WTC11 (cell line): Measurements from ENCODE around the gene C8B.

Experiments
- JUN ChIP-seq: sonication (generic); formaldehyde crosslinking; IDR thresholded peaks from 2 replicates; pipeline ENCODE4 v1.8.0; 2023; ENCODE audit warnings: mild to moderate bottlenecking, missing genetic modification reagents
- NR2C2 ChIP-seq: sonication (generic); formaldehyde crosslinking; IDR thresholded peaks from 2 replicates; pipeline ENCODE4 v1.8.0; 2022; ENCODE audit warnings: mild to moderate bottlenecking, missing genetic modification reagents
- RORB ChIP-seq: fragments of 250-450 bp; sonication (Bioruptor Pico); IDR thresholded peaks from 2 replicates; pipeline ENCODE4 v1.9.0; 2021; ENCODE audit warnings: mild to moderate bottlenecking
- SP1 ChIP-seq: sonication (generic); formaldehyde crosslinking; conservative IDR thresholded peaks from 2 replicates; pipeline ENCODE4 v1.8.1; 2022; ENCODE audit warnings: missing genetic modification reagents
- TCF7 ChIP-seq: sonication (generic); formaldehyde crosslinking; IDR thresholded peaks from 2 replicates; pipeline ENCODE4 v1.8.0; 2022; ENCODE audit warnings: mild to moderate bottlenecking, low read depth, missing genetic modification reagents, moderate library complexity
- TF ChIP-seq, protein P1 (sequence below): fragments of 200-600 bp; IDR thresholded peaks from 2 replicates; pipeline ENCODE4 v1.8.0; 2022; ENCODE audit warnings: antibody characterized with exemption
- TF ChIP-seq, protein P2 (sequence below): sonication (generic); formaldehyde crosslinking; IDR thresholded peaks from 2 replicates; pipeline ENCODE4 v1.8.1; 2022; ENCODE audit warnings: missing genetic modification reagents, borderline replicate concordance

DNA sequence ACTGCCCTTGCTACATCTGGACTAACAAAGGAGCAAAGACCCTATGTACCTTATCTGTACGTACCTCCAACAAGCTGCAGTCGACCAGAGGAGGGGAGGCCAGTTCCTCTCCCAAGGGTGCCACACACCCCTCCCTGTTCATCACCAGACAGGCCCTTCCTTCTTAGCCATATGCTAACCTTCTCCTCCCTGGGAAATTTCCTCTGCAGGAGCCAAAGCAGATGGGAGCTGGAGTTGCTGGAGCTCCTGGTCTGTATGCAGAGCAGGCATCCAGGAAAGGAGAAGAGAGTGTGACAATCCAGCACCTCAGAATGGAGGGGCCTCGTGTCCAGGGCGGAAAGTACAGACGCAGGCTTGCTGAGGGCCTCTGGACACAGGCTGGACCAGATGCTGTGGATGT, 48.5 kb downstream of the C8B start:
- TF ChIP-seq, protein P1, sequence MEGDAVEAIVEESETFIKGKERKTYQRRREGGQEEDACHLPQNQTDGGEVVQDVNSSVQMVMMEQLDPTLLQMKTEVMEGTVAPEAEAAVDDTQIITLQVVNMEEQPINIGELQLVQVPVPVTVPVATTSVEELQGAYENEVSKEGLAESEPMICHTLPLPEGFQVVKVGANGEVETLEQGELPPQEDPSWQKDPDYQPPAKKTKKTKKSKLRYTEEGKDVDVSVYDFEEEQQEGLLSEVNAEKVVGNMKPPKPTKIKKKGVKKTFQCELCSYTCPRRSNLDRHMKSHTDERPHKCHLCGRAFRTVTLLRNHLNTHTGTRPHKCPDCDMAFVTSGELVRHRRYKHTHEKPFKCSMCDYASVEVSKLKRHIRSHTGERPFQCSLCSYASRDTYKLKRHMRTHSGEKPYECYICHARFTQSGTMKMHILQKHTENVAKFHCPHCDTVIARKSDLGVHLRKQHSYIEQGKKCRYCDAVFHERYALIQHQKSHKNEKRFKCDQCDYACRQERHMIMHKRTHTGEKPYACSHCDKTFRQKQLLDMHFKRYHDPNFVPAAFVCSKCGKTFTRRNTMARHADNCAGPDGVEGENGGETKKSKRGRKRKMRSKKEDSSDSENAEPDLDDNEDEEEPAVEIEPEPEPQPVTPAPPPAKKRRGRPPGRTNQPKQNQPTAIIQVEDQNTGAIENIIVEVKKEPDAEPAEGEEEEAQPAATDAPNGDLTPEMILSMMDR: no peak
- TF ChIP-seq, protein P2, sequence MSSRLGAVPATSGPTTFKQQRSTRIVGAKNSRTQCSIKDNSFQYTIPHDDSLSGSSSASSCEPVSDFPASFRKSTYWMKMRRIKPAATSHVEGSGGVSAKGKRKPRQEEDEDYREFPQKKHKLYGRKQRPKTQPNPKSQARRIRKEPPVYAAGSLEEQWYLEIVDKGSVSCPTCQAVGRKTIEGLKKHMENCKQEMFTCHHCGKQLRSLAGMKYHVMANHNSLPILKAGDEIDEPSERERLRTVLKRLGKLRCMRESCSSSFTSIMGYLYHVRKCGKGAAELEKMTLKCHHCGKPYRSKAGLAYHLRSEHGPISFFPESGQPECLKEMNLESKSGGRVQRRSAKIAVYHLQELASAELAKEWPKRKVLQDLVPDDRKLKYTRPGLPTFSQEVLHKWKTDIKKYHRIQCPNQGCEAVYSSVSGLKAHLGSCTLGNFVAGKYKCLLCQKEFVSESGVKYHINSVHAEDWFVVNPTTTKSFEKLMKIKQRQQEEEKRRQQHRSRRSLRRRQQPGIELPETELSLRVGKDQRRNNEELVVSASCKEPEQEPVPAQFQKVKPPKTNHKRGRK (CRISPR knock-in tag): no peak
- no peak for TF ChIP-seq NR2C2 (CRISPR knock-in tag)
- no peak for TF ChIP-seq TCF7 (CRISPR knock-in tag)
- no peak for TF ChIP-seq RORB (CRISPR knock-in tag)
- no peak for TF ChIP-seq SP1 (CRISPR knock-in tag)
- no peak for TF ChIP-seq JUN (CRISPR knock-in tag)
